GM23338 (cell line): ENCODE results near the gene KSR2.

Experiments used
- CREB1 ChIP-seq: fragments of 250-450 bp; sonication (Bioruptor Pico); IDR thresholded peaks from 2 replicates; pipeline ENCODE4 v1.5.0; 2020; ENCODE audit warnings: low read depth, mild to moderate bottlenecking, moderate library complexity
- CTCF ChIP-seq, 2 experiments: fragments of 200-600 bp in 1 of 2; sonication (generic) in 1 of 2; conservative IDR thresholded peaks; 2 replicates each; pipeline versions ENCODE4 v1.5.1 to v1.6.1; 2016 to 2017; ENCODE audit warnings: antibody characterized with exemption in 2 of 2, low read depth in 2 of 2, mild to moderate bottlenecking in 2 of 2, moderate library complexity in 1 of 2
- EZH2 ChIP-seq: fragments of 200-600 bp; sonication (generic); IDR thresholded peaks from one replicate; pipeline ENCODE4 v1.8.0; 2017; ENCODE audit warnings: antibody characterized with exemption, mild to moderate bottlenecking, low read depth; ENCODE audit not compliant: unreplicated experiment
- EZH2phosphoT487 ChIP-seq: fragments of 200-600 bp; sonication (generic); IDR thresholded peaks from one replicate; pipeline ENCODE4 v1.8.1; 2018; ENCODE audit warnings: antibody characterized with exemption; ENCODE audit not compliant: unreplicated experiment
- POLR2AphosphoS5 ChIP-seq: IDR thresholded peaks from 2 replicates; pipeline ENCODE4 v1.6.1; 2016; ENCODE audit warnings: antibody characterized with exemption, low read depth
- REST ChIP-seq: IDR thresholded peaks from one replicate; pipeline ENCODE4 v1.6.1; 2018; ENCODE audit warnings: antibody characterized with exemption; ENCODE audit not compliant: unreplicated experiment

- no peak for TF ChIP-seq CTCF (conservative IDR thresholded peaks at IDR 0.05; ENCODE audit: low read depth in 2 of 2)
- TF ChIP-seq EZH2phosphoT487 = no peak
- TF ChIP-seq CREB1 (CRISPR knock-in tag) = no peak
- no peak for TF ChIP-seq REST
- TF ChIP-seq EZH2 = no peak
- no peak for TF ChIP-seq POLR2AphosphoS5
Observed at GRCh38 chr12:117494833-117495655, 473.7 kb downstream of the KSR2 start.
